Esophagus squamous epithelium (tissue), 5 donors: ENCODE results near the gene MYO7B. TPM values are rescaled to one million over a fixed set of nuclear protein-coding genes. Genes with fewer than 3 reads are reported as not detected.

Experiments used
- DNase-seq: peaks from one replicate; lab custom pipeline; 2025; lab: John Stamatoyannopoulos, UW
- H3K27ac ChIP-seq, 4 donors: fragments of 200-600 bp; sonication (generic); one replicate each; pipeline ENCODE4 v1.5.1; 2016 to 2019; ENCODE audit warnings: mild to moderate bottlenecking in 1 of 4
- H3K27me3 ChIP-seq, 4 donors: fragments of 200-600 bp; sonication (generic); 1 replicate in 3 of 4; 2 replicates in 1 of 4; pipeline versions ENCODE4 v1.5.1 to v1.6.0; 2017 to 2021; ENCODE audit warnings: antibody characterized with exemption in 1 of 4
- H3K36me3 ChIP-seq, 3 donors: fragments of 200-600 bp; sonication (generic); one replicate each; pipeline ENCODE4 v1.5.1; 2016 to 2019
- H3K4me1 ChIP-seq, 3 donors: fragments of 200-600 bp; sonication (generic); one replicate each; pipeline ENCODE4 v1.5.1; 2017 to 2019
- H3K4me3 ChIP-seq, 4 donors: fragments of 200-600 bp; sonication (generic); 1 replicate in 3 of 4; 2 replicates in 1 of 4; pipeline ENCODE4 v1.5.1; 2016 to 2019; ENCODE audit warnings: mild to moderate bottlenecking in 2 of 4, moderate library complexity in 1 of 4
- H3K9me3 ChIP-seq, 3 donors: fragments of 200-600 bp; sonication (generic); one replicate each; pipeline ENCODE4 v1.5.1; 2016 to 2019
- CTCF ChIP-seq, 6 experiments: fragments of 450-650 bp in 4 of 6; fragments of 200-600 bp in 2 of 6; sonication (generic) in 2 of 6; IDR thresholded peaks; one replicate each; pipeline ENCODE4 v1.5.1; 2016 to 2019; ENCODE audit warnings: antibody characterized with exemption in 6 of 6, mild to moderate bottlenecking in 4 of 6, moderate library complexity in 4 of 6
- POLR2A ChIP-seq, 4 donors: fragments of 450-650 bp; IDR thresholded peaks; one replicate each; pipeline ENCODE4 v1.6.1; 2017; ENCODE audit warnings: antibody characterized with exemption in 4 of 4, mild to moderate bottlenecking in 4 of 4, moderate library complexity in 3 of 4
- WGBS, 2 donors: methylation state at CpG; one replicate each; pipeline ENCODE4 v1.1.5; 2018; 5-methylcytosine and 5-hydroxymethylcytosine counted together
- intact Hi-C: fragments of 100-400 bp; cut with DNase I; formaldehyde crosslinking; loops from one replicate; pipeline ENCODE4 v1.15.0; 2022
- total RNA-seq, 4 donors: library from RNA; depleted of rRNA; stranded (reverse); fragments of >200 nt; gene quantifications; one replicate each; pipeline ENCODE4 v1.1.0, GENCODE V29; 2016
- donor health status: DM: yes; HTN: yes; CAD: no.

MYO7B gene
- total RNA-seq, 4 donors from 2014 or later, result 0.19 TPM; not detected in 3

- Histone ChIP-seq H3K27me3 (peaks cover 0 to 29% (median 0%) of the 10 kb centered on the region in 4 donors), H3K4me3 (no peak overlapping the region), H3K27ac (no peak overlapping the region), H3K9me3 (no peaks in the 10 kb centered on the region), H3K4me1 (peaks cover 0 to 25% (median 7%) of the 10 kb centered on the region in 3 donors), H3K36me3 (no peaks in the 10 kb centered on the region)
- intact Hi-C loops, result no loop called here
- DNase-seq, result no peak
- 80 to 81% methylated on average over 1 to 8 of the region's 17 CpGs for WGBS, 2 donors
- TF ChIP-seq POLR2A (IDR thresholded peaks at IDR 0.05) (no peak), CTCF (IDR thresholded peaks at IDR 0.05) (no peak)
Observed at GRCh38 chr2:127628767-127629614, 93.5 kb downstream of the MYO7B start.

- H3K27me3 ChIP-seq, result peaks cover 0 to 23% (median 0%) of the 10 kb centered on the region in 4 donors
- TF ChIP-seq POLR2A (IDR thresholded peaks at IDR 0.05) (no peak), CTCF (IDR thresholded peaks at IDR 0.05) (no peak)
- H3K4me3 ChIP-seq, result no peak overlapping the region
- intact Hi-C loops, result no loop called here
- no peaks in the 10 kb centered on the region for H3K9me3 ChIP-seq
- H3K36me3 ChIP-seq, result no peaks in the 10 kb centered on the region
- no peak for DNase-seq
- WGBS, 2 donors, result 50% methylated on average over 4 of the region's 9 CpGs; no CpG with 5 or more reads in 1 of the 2 donors
- peaks cover 0 to 31% (median 10%) of the 10 kb centered on the region in 3 donors for H3K4me1 ChIP-seq
- H3K27ac ChIP-seq, result no peak overlapping the region
Observed at GRCh38 chr2:127629637-127630036, 94.2 kb downstream of the MYO7B start.

GRCh38 chr2:127630096-127630863 is 94.8 kb downstream of the MYO7B start:
- Histone ChIP-seq H3K36me3 (no peaks in the 10 kb centered on the region), H3K27ac (no peak overlapping the region), H3K4me3 (no peak overlapping the region), H3K4me1 (peaks cover 0 to 31% (median 10%) of the 10 kb centered on the region in 3 donors), H3K9me3 (no peaks in the 10 kb centered on the region), H3K27me3 (peaks cover 0 to 16% (median 0%) of the 10 kb centered on the region in 4 donors)
- DNase-seq, result no peak
- 47 to 64% methylated on average over 2 to 7 of the region's 10 CpGs for WGBS, 2 donors
- TF ChIP-seq POLR2A (IDR thresholded peaks at IDR 0.05) (no peak), CTCF (IDR thresholded peaks at IDR 0.05) (no peak)
- intact Hi-C loops, result no loop called here

GRCh38 chr2:127630864-127631540 is 95.5 kb downstream of the MYO7B start:
- Histone ChIP-seq H3K4me1 (peaks cover 0 to 31% (median 10%) of the 10 kb centered on the region in 3 donors), H3K36me3 (no peaks in the 10 kb centered on the region), H3K27me3 (peaks cover 0 to 11% (median 0%) of the 10 kb centered on the region in 4 donors), H3K27ac (no peak overlapping the region), H3K4me3 (no peak overlapping the region), H3K9me3 (no peaks in the 10 kb centered on the region)
- TF ChIP-seq CTCF (IDR thresholded peaks at IDR 0.05), result no peak
- 80 to 88% methylated on average over 1 to 17 of the region's 25 CpGs for WGBS, 2 donors
- DNase-seq, result no peak
- intact Hi-C loops, result no loop called here
